CD14-positive monocyte (primary cell): ENCODE data around the gene CACNG3. TPM values are rescaled to one million over a fixed set of nuclear protein-coding genes. Genes with fewer than 3 reads are reported as not detected.

Source experiments
- DNase-seq, 3 donors: peaks; one replicate each; pipeline ENCODE4 v3.0.0-alpha.2; 2011 to 2022
- H2AFZ ChIP-seq: 2 replicates; pipeline ENCODE4 v1.6.0; 2012; ENCODE audit warnings: mild to moderate bottlenecking, low read depth, low read length, inconsistent platforms; ENCODE audit not compliant: insufficient read depth, poor library complexity, severe bottlenecking
- H3K27ac ChIP-seq, 2 donors: 1 replicate in 1 of 2; 2 replicates in 1 of 2; pipeline ENCODE4 v1.5.1; 2012 to 2013; ENCODE audit warnings: low read length in 2 of 2, control low read depth in 1 of 2, inconsistent platforms in 1 of 2, low read depth in 1 of 2, mild to moderate bottlenecking in 1 of 2
- H3K27me3 ChIP-seq, 2 donors: one replicate each; pipeline versions ENCODE4 v1.6.0 to v1.6.1; 2011 to 2013; ENCODE audit warnings: low read length in 2 of 2; ENCODE audit not compliant: control insufficient read depth in 2 of 2, insufficient read depth in 2 of 2
- H3K36me3 ChIP-seq, 2 donors: replicated peaks in 1 of 2; 1 replicate in 1 of 2; 2 replicates in 1 of 2; pipeline versions ENCODE4 v1.5.1 to v1.6.1; 2012 to 2013; ENCODE audit warnings: low read length in 2 of 2, control low read depth in 1 of 2, inconsistent platforms in 1 of 2, mild to moderate bottlenecking in 1 of 2; ENCODE audit not compliant: insufficient read depth in 2 of 2, control insufficient read depth in 1 of 2
- H3K4me1 ChIP-seq, 2 donors: 1 replicate in 1 of 2; 2 replicates in 1 of 2; pipeline versions ENCODE4 v1.5.1 to v1.6.1; 2012 to 2013; ENCODE audit warnings: low read length in 2 of 2, control low read depth in 1 of 2, inconsistent platforms in 1 of 2, mild to moderate bottlenecking in 1 of 2, moderate library complexity in 1 of 2; ENCODE audit not compliant: insufficient read depth in 2 of 2, control insufficient read depth in 1 of 2
- H3K4me2 ChIP-seq: replicated peaks from 2 replicates; pipeline ENCODE3; 2012; ENCODE audit warnings: low read length, moderate library complexity, mild to moderate bottlenecking; ENCODE audit not compliant: poor library complexity, severe bottlenecking; ENCODE audit errors: extremely low read depth
- H3K4me3 ChIP-seq, 3 experiments: fragments of 200-600 bp in 1 of 3; sonication (generic) in 1 of 3; replicated peaks in 1 of 3; 1 replicate in 2 of 3; 2 replicates in 1 of 3; pipeline ENCODE4 v1.5.1; 2011 to 2013; ENCODE audit warnings: low read length in 3 of 3, mild to moderate bottlenecking in 3 of 3, control low read depth in 2 of 3, low read depth in 2 of 3, inconsistent platforms in 1 of 3, moderate library complexity in 1 of 3
- H3K79me2 ChIP-seq: 2 replicates; pipeline ENCODE4 v1.6.0; 2012; ENCODE audit warnings: mild to moderate bottlenecking, control low read depth, inconsistent platforms, low read length, moderate library complexity; ENCODE audit not compliant: insufficient read depth
- H3K9ac ChIP-seq: 2 replicates; pipeline ENCODE4 v1.6.0; 2017; ENCODE audit warnings: low read length, mild to moderate bottlenecking; ENCODE audit not compliant: insufficient read depth, poor library complexity, severe bottlenecking
- H3K9me3 ChIP-seq, 2 donors: replicated peaks in 1 of 2; 1 replicate in 1 of 2; 2 replicates in 1 of 2; pipeline versions ENCODE4 v1.5.1 to v1.6.1; 2012 to 2013; ENCODE audit warnings: low read length in 2 of 2, control low read depth in 1 of 2; ENCODE audit not compliant: control insufficient read depth in 1 of 2, insufficient read depth in 1 of 2
- H4K20me1 ChIP-seq: 2 replicates; pipeline ENCODE4 v1.6.0; 2012; ENCODE audit warnings: mild to moderate bottlenecking, low read length, control low read depth, moderate library complexity; ENCODE audit not compliant: insufficient read depth
- H3K27ac Mint-ChIP-seq, 7 donors: one replicate each; pipeline ENCODE4 v1.8.0; 2020; ENCODE audit warnings: mild to moderate bottlenecking in 7 of 7, mixed read lengths in 7 of 7, moderate library complexity in 6 of 7, inconsistent platforms in 2 of 7
- H3K27me3 Mint-ChIP-seq, 3 donors: one replicate each; pipeline ENCODE4 v1.8.0; 2021 to 2022; ENCODE audit warnings: low read depth in 3 of 3, mild to moderate bottlenecking in 3 of 3, mixed read lengths in 3 of 3, moderate library complexity in 3 of 3, inconsistent platforms in 1 of 3
- H3K36me3 Mint-ChIP-seq, 2 donors: one replicate each; pipeline ENCODE4 v1.8.0; 2020; ENCODE audit warnings: mixed read lengths in 2 of 2, inconsistent platforms in 1 of 2, mild to moderate bottlenecking in 1 of 2
- H3K4me1 Mint-ChIP-seq: one replicate; pipeline ENCODE4 v1.8.0; 2020; ENCODE audit warnings: mild to moderate bottlenecking, mixed read lengths
- H3K4me3 Mint-ChIP-seq, 2 donors: one replicate each; pipeline ENCODE4 v1.8.0; 2020; ENCODE audit warnings: mild to moderate bottlenecking in 2 of 2, mixed read lengths in 2 of 2, moderate library complexity in 1 of 2
- H3K9me3 Mint-ChIP-seq, 7 donors: one replicate each; pipeline ENCODE4 v1.8.0; 2020 to 2022; ENCODE audit warnings: mixed read lengths in 7 of 7, mild to moderate bottlenecking in 6 of 7, moderate library complexity in 6 of 7, inconsistent platforms in 2 of 7
- WGBS: methylation state at CpG from one replicate; pipeline ENCODE4 v1.1.5; 2013; ENCODE audit warnings: missing lambda C conversion rate; ENCODE audit not compliant: insufficient coverage; 5-methylcytosine and 5-hydroxymethylcytosine counted together
- intact Hi-C, 2 donors: fragments of 100-400 bp; cut with micrococcal nuclease; formaldehyde crosslinking; loops; one replicate each; pipeline versions ENCODE4 v1.15.0 to v1.15.1; 2023
- polyA plus RNA-seq, 3 donors: library from polyadenylated mRNA; depleted of rRNA in 1 of 3; unstranded in 2 of 3; stranded (reverse) in 1 of 3; fragments of 300-500 nt in 2 of 3; fragments of >200 nt in 1 of 3; fragmentation: Illumina TruSeq in 2 of 3; gene quantifications; 1 replicate in 2 of 3; 2 replicates in 1 of 3; pipeline ENCODE4 v1.2.3, GENCODE V29; 2012 to 2021
- TF ChIP-seq, protein P1 (sequence below): fragments of 200-600 bp; IDR thresholded peaks from one replicate; pipeline ENCODE4 v1.8.0; 2022; ENCODE audit warnings: antibody characterized with exemption, mild to moderate bottlenecking

CACNG3 gene
- polyA plus RNA-seq, 3 donors = not detected

DNA sequence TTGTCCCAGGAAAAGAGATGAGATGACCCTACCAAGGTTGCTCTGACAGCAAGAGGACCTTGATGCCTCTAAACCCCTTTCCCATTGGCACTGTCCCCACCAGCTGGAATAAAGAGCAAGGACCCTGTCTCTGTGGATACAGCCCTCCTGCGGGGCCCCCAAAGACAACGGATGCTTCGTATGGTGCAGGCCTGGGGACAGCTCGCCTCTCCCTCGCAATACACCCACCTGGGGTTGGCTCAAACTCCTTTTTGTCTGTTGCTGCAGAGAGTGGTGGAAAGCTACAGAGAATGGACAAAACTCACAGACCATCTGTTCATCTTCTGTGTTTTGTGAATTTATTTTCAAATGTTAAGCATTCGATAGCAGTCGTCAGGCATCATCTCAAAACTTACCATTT lies 27.6 kb upstream of the CACNG3 start:
- Histone ChIP-seq H3K4me2 (no peak overlapping the region), H3K27ac (no peak overlapping the region), H4K20me1 (no peaks in the 10 kb centered on the region), H3K9me3 (no peaks in the 10 kb centered on the region), H3K79me2 (no peaks in the 10 kb centered on the region), H3K36me3 (no peaks in the 10 kb centered on the region), H3K27me3 (peaks cover 0 to 4% of the 10 kb centered on the region in 2 donors), H3K4me1 (no peaks in the 10 kb centered on the region), H3K4me3 (no peak overlapping the region), H2AFZ (no peak overlapping the region), H3K9ac (no peak overlapping the region)
- TF ChIP-seq, protein P1, sequence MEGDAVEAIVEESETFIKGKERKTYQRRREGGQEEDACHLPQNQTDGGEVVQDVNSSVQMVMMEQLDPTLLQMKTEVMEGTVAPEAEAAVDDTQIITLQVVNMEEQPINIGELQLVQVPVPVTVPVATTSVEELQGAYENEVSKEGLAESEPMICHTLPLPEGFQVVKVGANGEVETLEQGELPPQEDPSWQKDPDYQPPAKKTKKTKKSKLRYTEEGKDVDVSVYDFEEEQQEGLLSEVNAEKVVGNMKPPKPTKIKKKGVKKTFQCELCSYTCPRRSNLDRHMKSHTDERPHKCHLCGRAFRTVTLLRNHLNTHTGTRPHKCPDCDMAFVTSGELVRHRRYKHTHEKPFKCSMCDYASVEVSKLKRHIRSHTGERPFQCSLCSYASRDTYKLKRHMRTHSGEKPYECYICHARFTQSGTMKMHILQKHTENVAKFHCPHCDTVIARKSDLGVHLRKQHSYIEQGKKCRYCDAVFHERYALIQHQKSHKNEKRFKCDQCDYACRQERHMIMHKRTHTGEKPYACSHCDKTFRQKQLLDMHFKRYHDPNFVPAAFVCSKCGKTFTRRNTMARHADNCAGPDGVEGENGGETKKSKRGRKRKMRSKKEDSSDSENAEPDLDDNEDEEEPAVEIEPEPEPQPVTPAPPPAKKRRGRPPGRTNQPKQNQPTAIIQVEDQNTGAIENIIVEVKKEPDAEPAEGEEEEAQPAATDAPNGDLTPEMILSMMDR = no peak
- intact Hi-C loops = no loop called here
- no peak for DNase-seq
- Mint-ChIP-seq H3K27me3 (peaks cover 5 to 8% (median 6%) of the 10 kb centered on the region in 3 donors), H3K4me1 (no peaks in the 10 kb centered on the region), H3K4me3 (no peak overlapping the region), H3K27ac (no peak overlapping the region), H3K9me3 (peaks cover 0 to 10% (median 2%) of the 10 kb centered on the region in 7 donors), H3K36me3 (no peaks in the 10 kb centered on the region)
- 100% methylated on average over 1 of the region's 7 CpGs for WGBS

DNA sequence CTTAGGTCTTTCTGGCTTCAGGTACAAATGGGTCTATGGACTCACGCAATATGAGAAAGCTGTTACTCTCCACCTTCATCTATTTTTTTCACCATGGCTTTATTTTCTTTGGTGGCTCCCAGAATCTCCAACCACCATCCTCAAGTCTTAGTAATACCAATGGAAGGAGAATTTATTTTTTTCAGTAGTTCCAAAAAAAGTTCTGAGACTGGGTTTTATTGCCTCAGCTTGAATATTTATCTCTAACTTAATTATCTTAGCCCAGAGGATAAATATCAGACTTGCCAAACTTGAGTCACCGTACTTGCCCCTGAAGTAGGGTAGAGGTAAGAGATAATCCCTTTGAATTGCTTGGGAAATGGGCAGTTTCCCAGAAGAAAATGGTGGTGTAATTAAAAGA lies 23.2 kb upstream of the CACNG3 start:
- H3K4me1 Mint-ChIP-seq = no peaks in the 10 kb centered on the region
- H3K4me2 ChIP-seq = no peak overlapping the region
- H3K9me3 Mint-ChIP-seq = peaks cover 2 to 23% (median 10%) of the 10 kb centered on the region in 7 donors
- H3K36me3 ChIP-seq = no peaks in the 10 kb centered on the region
- peaks cover 0 to 4% of the 10 kb centered on the region in 2 donors for H3K27me3 ChIP-seq
- H3K79me2 ChIP-seq = no peaks in the 10 kb centered on the region
- H3K36me3 Mint-ChIP-seq = no peaks in the 10 kb centered on the region
- H3K4me1 ChIP-seq = no peaks in the 10 kb centered on the region
- H3K9me3 ChIP-seq = peaks cover 6 to 11% of the 10 kb centered on the region in 2 donors
- H3K4me3 Mint-ChIP-seq = no peak overlapping the region
- WGBS = no CpG with 5 or more reads among the region's 2 CpGs
- no peak overlapping the region for H2AFZ ChIP-seq
- H3K9ac ChIP-seq = no peak overlapping the region
- no peak for DNase-seq
- H4K20me1 ChIP-seq = no peaks in the 10 kb centered on the region
- TF ChIP-seq, protein P1 = no peak
- H3K27ac Mint-ChIP-seq = no peak overlapping the region
- intact Hi-C loops = no loop called here
- no peak overlapping the region for H3K27ac ChIP-seq
- H3K27me3 Mint-ChIP-seq = peaks cover 3 to 4% (median 3%) of the 10 kb centered on the region in 3 donors
- H3K4me3 ChIP-seq = no peak overlapping the region
